Smooth muscle cell (in vitro differentiated cells): ENCODE data around the gene NTNG2. TPM values are rescaled to one million over a fixed set of nuclear protein-coding genes. Genes with fewer than 3 reads are reported as not detected.

Experiments used
- DNase-seq: peaks from one replicate; lab custom pipeline; 2025; ENCODE audit not compliant: unreplicated experiment; lab: John Stamatoyannopoulos, UW
- H2AFZ ChIP-seq: fragments of 200-600 bp; sonication (generic); 2 replicates; pipeline ENCODE4 v1.6.0; 2016; ENCODE audit warnings: antibody characterized with exemption, low read depth, mild to moderate bottlenecking
- H3F3A ChIP-seq: fragments of 200-600 bp; sonication (generic); 2 replicates; pipeline ENCODE4 v1.6.0; 2017; ENCODE audit warnings: antibody characterized with exemption, low read depth
- H3K27ac ChIP-seq: fragments of 200-600 bp; sonication (generic); 2 replicates; pipeline ENCODE4 v1.5.1; 2016; ENCODE audit warnings: low read depth, mild to moderate bottlenecking
- H3K27me3 ChIP-seq: fragments of 200-600 bp; sonication (generic); 2 replicates; pipeline ENCODE4 v1.6.1; 2016; ENCODE audit warnings: low read depth, mild to moderate bottlenecking
- H3K36me3 ChIP-seq: fragments of 200-600 bp; sonication (generic); 2 replicates; pipeline ENCODE4 v1.5.1; 2016; ENCODE audit warnings: low read depth
- H3K4me1 ChIP-seq: fragments of 200-600 bp; sonication (generic); 2 replicates; pipeline ENCODE4 v1.5.1; 2016; ENCODE audit warnings: low read depth
- H3K4me2 ChIP-seq: fragments of 200-600 bp; sonication (generic); 2 replicates; pipeline ENCODE4 v1.6.0; 2016; ENCODE audit warnings: mild to moderate bottlenecking
- H3K4me3 ChIP-seq: fragments of 200-600 bp; sonication (generic); 2 replicates; pipeline ENCODE4 v1.5.1; 2016; ENCODE audit warnings: mild to moderate bottlenecking
- H3K79me2 ChIP-seq: fragments of 200-600 bp; sonication (generic); 2 replicates; pipeline ENCODE4 v1.6.0; 2016; ENCODE audit warnings: low read depth, mild to moderate bottlenecking
- H3K9ac ChIP-seq: fragments of 200-600 bp; sonication (generic); 2 replicates; pipeline ENCODE4 v1.6.0; 2016; ENCODE audit warnings: low read depth
- H3K9me3 ChIP-seq: fragments of 200-600 bp; sonication (generic); replicated peaks from 2 replicates; pipeline ENCODE4 v1.5.1; 2016; ENCODE audit warnings: low read depth
- H4K20me1 ChIP-seq: fragments of 200-600 bp; sonication (generic); 2 replicates; pipeline ENCODE4 v1.6.0; 2016; ENCODE audit warnings: low read depth
- WGBS: methylation state at CpG from one replicate; pipeline ENCODE4 v1.1.7; 2016; ENCODE audit warnings: low lambda C conversion rate; 5-methylcytosine and 5-hydroxymethylcytosine counted together
- polyA plus RNA-seq: library from polyadenylated mRNA; unstranded; fragments of >200 nt; fragmentation: Nextera tagmentation; extraction: Ambion mirVana; gene quantifications from 2 replicates; pipeline ENCODE4 v1.2.1, GENCODE V29; 2016
- total RNA-seq: library from RNA; depleted of rRNA; stranded (reverse); fragments of >200 nt; gene quantifications from 2 replicates; pipeline ENCODE4 v1.2.3, GENCODE V29; 2014
- TF ChIP-seq, protein P1 (sequence below): fragments of 200-600 bp; sonication (generic); IDR thresholded peaks from 2 replicates; pipeline ENCODE4 v1.5.1; 2017; ENCODE audit warnings: borderline replicate concordance, mild to moderate bottlenecking, antibody characterized with exemption; ENCODE audit not compliant: insufficient read depth, poor library complexity, severe bottlenecking

The NTNG2 gene
- total and polyA plus RNA-seq, 2 experiments from 2014 or later: 0.36 to 1.0 TPM

DNA sequence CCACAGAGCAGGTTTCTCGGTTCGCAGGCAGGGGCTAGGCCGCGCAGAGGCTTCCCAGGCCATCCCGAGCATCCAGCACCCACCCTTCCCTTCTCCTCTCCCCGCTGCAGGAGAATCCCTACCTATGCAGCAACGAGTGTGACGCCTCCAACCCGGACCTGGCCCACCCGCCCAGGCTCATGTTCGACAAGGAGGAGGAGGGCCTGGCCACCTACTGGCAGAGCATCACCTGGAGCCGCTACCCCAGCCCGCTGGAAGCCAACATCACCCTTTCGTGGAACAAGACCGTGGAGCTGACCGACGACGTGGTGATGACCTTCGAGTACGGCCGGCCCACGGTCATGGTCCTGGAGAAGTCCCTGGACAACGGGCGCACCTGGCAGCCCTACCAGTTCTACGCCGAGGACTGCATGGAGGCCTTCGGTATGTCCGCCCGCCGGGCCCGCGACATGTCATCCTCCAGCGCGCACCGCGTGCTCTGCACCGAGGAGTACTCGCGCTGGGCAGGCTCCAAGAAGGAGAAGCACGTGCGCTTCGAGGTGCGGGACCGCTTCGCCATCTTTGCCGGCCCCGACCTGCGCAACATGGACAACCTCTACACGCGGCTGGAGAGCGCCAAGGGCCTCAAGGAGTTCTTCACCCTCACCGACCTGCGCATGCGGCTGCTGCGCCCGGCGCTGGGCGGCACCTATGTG, 36.1 kb downstream of the NTNG2 start:
- Histone ChIP-seq H3F3A (no peaks in the 10 kb centered on the region), H3K9me3 (no peaks in the 10 kb centered on the region), H3K4me1 (no peaks in the 10 kb centered on the region), H3K27ac (no peak overlapping the region), H3K36me3 (no peaks in the 10 kb centered on the region), H3K79me2 (no peaks in the 10 kb centered on the region), H3K9ac (no peak overlapping the region), H3K4me3 (no peak overlapping the region), H4K20me1 (no peaks in the 10 kb centered on the region), H2AFZ (no peak overlapping the region), H3K4me2 (no peak overlapping the region), H3K27me3 (peaks cover 8% of the 10 kb centered on the region)
- TF ChIP-seq, protein P1, sequence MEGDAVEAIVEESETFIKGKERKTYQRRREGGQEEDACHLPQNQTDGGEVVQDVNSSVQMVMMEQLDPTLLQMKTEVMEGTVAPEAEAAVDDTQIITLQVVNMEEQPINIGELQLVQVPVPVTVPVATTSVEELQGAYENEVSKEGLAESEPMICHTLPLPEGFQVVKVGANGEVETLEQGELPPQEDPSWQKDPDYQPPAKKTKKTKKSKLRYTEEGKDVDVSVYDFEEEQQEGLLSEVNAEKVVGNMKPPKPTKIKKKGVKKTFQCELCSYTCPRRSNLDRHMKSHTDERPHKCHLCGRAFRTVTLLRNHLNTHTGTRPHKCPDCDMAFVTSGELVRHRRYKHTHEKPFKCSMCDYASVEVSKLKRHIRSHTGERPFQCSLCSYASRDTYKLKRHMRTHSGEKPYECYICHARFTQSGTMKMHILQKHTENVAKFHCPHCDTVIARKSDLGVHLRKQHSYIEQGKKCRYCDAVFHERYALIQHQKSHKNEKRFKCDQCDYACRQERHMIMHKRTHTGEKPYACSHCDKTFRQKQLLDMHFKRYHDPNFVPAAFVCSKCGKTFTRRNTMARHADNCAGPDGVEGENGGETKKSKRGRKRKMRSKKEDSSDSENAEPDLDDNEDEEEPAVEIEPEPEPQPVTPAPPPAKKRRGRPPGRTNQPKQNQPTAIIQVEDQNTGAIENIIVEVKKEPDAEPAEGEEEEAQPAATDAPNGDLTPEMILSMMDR: no peak
- 96% methylated on average over 58 of the region's 58 CpGs for WGBS
- no peak for DNase-seq

DNA sequence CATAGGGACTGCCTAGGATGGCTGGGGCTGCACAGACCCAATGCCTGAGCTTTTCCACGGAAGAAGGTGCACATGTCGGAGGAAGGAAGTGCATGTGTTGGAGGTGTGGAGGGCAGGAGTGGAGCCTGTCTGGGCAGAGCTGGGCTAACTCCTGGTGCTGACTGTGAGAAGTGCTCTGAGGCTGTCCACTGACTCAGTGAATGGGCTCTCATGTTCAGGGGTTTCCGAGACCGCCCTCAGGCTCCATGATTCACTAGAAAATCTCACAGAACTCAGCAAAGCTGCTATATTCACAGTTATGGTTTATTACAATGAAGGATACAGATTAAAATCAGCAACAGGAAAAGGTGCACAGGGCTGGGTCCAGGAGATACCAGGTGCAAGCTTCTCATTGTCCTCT, 37.2 kb downstream of the NTNG2 start:
- Histone ChIP-seq H3K9me3 (no peaks in the 10 kb centered on the region), H3K79me2 (no peaks in the 10 kb centered on the region), H3K4me1 (no peaks in the 10 kb centered on the region), H3K27ac (no peak overlapping the region), H2AFZ (no peak overlapping the region), H3K4me2 (no peak overlapping the region), H3K36me3 (no peaks in the 10 kb centered on the region), H3F3A (no peaks in the 10 kb centered on the region), H4K20me1 (no peaks in the 10 kb centered on the region), H3K9ac (no peak overlapping the region), H3K27me3 (peaks cover 9% of the 10 kb centered on the region), H3K4me3 (no peak overlapping the region)
- DNase-seq: no peak
- TF ChIP-seq, protein P1: no peak
- WGBS: 93% methylated on average over 4 of the region's 4 CpGs

DNA sequence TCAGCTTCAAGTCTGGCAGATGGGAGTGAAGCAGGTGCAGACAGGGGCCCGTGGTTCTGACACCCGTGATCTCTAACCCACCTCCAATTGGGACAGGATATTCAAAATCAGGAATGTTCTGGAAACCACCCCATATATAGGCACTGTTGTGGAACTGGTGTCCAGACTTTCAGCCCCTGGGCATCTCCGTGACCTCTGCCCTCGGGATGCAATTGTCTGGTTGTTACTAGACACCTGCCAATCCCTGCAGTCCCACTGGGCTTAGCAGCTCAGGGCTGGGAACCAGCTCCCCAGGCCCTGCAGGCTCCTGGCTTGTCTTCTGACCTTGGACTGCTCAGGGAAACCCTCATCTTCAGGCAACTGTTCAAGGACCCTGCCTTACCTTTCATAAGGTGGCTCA, 38.8 kb downstream of the NTNG2 start:
- 91% methylated on average over 4 of the region's 4 CpGs for WGBS
- H4K20me1 ChIP-seq: no peaks in the 10 kb centered on the region
- TF ChIP-seq, protein P1: no peak

DNA sequence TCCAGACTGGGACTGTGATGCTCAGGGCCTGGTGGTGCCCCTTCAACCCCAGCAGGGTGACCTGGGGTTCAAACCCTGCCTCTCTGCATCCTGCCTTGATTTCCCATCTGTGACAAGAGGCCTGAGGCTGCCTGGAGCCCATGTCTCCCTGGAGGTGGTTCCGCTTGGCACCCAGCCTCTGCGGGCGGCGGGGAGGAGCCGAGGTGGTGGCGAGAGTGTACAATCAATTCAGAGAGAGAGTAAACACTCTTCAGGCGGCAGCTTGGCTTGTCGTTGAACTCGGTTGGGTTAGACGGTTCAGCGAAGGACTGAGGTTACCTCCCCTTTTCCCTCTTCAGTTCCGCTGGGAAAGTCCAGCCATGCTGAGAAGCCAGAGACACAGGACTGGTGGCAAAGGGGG, 39.3 kb downstream of the NTNG2 start:
- no peak for DNase-seq
- Histone ChIP-seq H3K27me3 (peaks cover 9% of the 10 kb centered on the region), H3K27ac (no peak overlapping the region), H3F3A (no peaks in the 10 kb centered on the region), H3K4me3 (no peak overlapping the region), H3K9me3 (no peaks in the 10 kb centered on the region), H3K79me2 (no peaks in the 10 kb centered on the region), H4K20me1 (no peaks in the 10 kb centered on the region), H3K4me1 (no peaks in the 10 kb centered on the region), H3K9ac (no peak overlapping the region), H3K4me2 (no peak overlapping the region), H2AFZ (no peak overlapping the region), H3K36me3 (no peaks in the 10 kb centered on the region)
- TF ChIP-seq, protein P1: no peak
- 93% methylated on average over 12 of the region's 12 CpGs for WGBS

More for the DNA sequence above, 38.8 kb downstream of the NTNG2 start:
- Histone ChIP-seq H2AFZ (no peak overlapping the region), H3K36me3 (no peaks in the 10 kb centered on the region), H3K9ac (no peak overlapping the region), H3K4me1 (no peaks in the 10 kb centered on the region), H3K4me2 (no peak overlapping the region), H3F3A (no peaks in the 10 kb centered on the region), H3K4me3 (no peak overlapping the region), H3K27me3 (peaks cover 9% of the 10 kb centered on the region), H3K27ac (no peak overlapping the region), H3K9me3 (no peaks in the 10 kb centered on the region), H3K79me2 (no peaks in the 10 kb centered on the region)
- DNase-seq: no peak
